Fibroblast of villous mesenchyme (primary cell): ENCODE results near the gene LMNB1. TPM values are rescaled to one million over a fixed set of nuclear protein-coding genes. Genes with fewer than 3 reads are reported as not detected.

ENCODE experiments used
- DNase-seq: peaks from one replicate; pipeline ENCODE4 v3.0.0-alpha.2; 2010; ENCODE audit warnings: low read depth
- H3K4me3 ChIP-seq: 2 replicates; pipeline ENCODE4 v1.5.1; 2011; ENCODE audit warnings: low read depth, mild to moderate bottlenecking, low read length
- CTCF ChIP-seq: IDR thresholded peaks from 2 replicates; pipeline ENCODE4 v1.5.1; 2012; ENCODE audit warnings: low read depth, mild to moderate bottlenecking, low read length; ENCODE audit not compliant: insufficient read depth
- total RNA-seq: library from RNA; depleted of rRNA; stranded (reverse); fragments of >200 nt; gene quantifications from 2 replicates; pipeline ENCODE4 v1.2.3, GENCODE V29; 2012

Gene LMNB1
- total RNA-seq, 1 donor = 47.9 TPM

GRCh38 chr5:126745259-126745992 lies 31.5 kb upstream of the LMNB1 start:
- no peak for DNase-seq
- TF ChIP-seq CTCF = no peak
- H3K4me3 ChIP-seq = no peak overlapping the region

GRCh38 chr5:126746290-126746689 lies 30.6 kb upstream of the LMNB1 start:
- TF ChIP-seq CTCF = no peak
- H3K4me3 ChIP-seq = no peak overlapping the region

GRCh38 chr5:126752081-126752785 lies 24.7 kb upstream of the LMNB1 start:
- H3K4me3 ChIP-seq = no peak overlapping the region
- no peak for DNase-seq
- TF ChIP-seq CTCF = no peak

More at GRCh38 chr5:126746290-126746689, 30.6 kb upstream of the LMNB1 start:
- no peak for DNase-seq

- DNase-seq = no peak
- TF ChIP-seq CTCF = no peak
- no peak overlapping the region for H3K4me3 ChIP-seq
These were observed 23.7 kb upstream of the LMNB1 start for GRCh38 chr5:126753227-126753626.

GRCh38 chr5:126754609-126755008 lies 22.3 kb upstream of the LMNB1 start:
- H3K4me3 ChIP-seq = no peak overlapping the region
- DNase-seq = no peak
- TF ChIP-seq CTCF = no peak

- no peak for DNase-seq
- H3K4me3 ChIP-seq = no peak overlapping the region
- TF ChIP-seq CTCF = no peak
These were observed 21.3 kb upstream of the LMNB1 start for GRCh38 chr5:126755593-126755992.
